CD14-positive monocyte (primary cell): ENCODE measurements around the gene ERCC2. TPM values are rescaled to one million over a fixed set of nuclear protein-coding genes. Genes with fewer than 3 reads are reported as not detected.
A peak's percentile ranks its signal among the peaks of the same experiment; 100 is the strongest.

Experiments
- DNase-seq, 3 donors: peaks; one replicate each; pipeline ENCODE4 v3.0.0-alpha.2; 2011 to 2022
- H2AFZ ChIP-seq: 2 replicates; pipeline ENCODE4 v1.6.0; 2012; ENCODE audit warnings: mild to moderate bottlenecking, low read depth, low read length, inconsistent platforms; ENCODE audit not compliant: insufficient read depth, poor library complexity, severe bottlenecking
- H3K27ac ChIP-seq, 2 donors: 1 replicate in 1 of 2; 2 replicates in 1 of 2; pipeline ENCODE4 v1.5.1; 2012 to 2013; ENCODE audit warnings: low read length in 2 of 2, control low read depth in 1 of 2, inconsistent platforms in 1 of 2, low read depth in 1 of 2, mild to moderate bottlenecking in 1 of 2
- H3K27me3 ChIP-seq, 2 donors: one replicate each; pipeline versions ENCODE4 v1.6.0 to v1.6.1; 2011 to 2013; ENCODE audit warnings: low read length in 2 of 2; ENCODE audit not compliant: control insufficient read depth in 2 of 2, insufficient read depth in 2 of 2
- H3K36me3 ChIP-seq, 2 donors: replicated peaks in 1 of 2; 1 replicate in 1 of 2; 2 replicates in 1 of 2; pipeline versions ENCODE4 v1.5.1 to v1.6.1; 2012 to 2013; ENCODE audit warnings: low read length in 2 of 2, control low read depth in 1 of 2, inconsistent platforms in 1 of 2, mild to moderate bottlenecking in 1 of 2; ENCODE audit not compliant: insufficient read depth in 2 of 2, control insufficient read depth in 1 of 2
- H3K4me1 ChIP-seq, 2 donors: 1 replicate in 1 of 2; 2 replicates in 1 of 2; pipeline versions ENCODE4 v1.5.1 to v1.6.1; 2012 to 2013; ENCODE audit warnings: low read length in 2 of 2, control low read depth in 1 of 2, inconsistent platforms in 1 of 2, mild to moderate bottlenecking in 1 of 2, moderate library complexity in 1 of 2; ENCODE audit not compliant: insufficient read depth in 2 of 2, control insufficient read depth in 1 of 2
- H3K4me2 ChIP-seq: replicated peaks from 2 replicates; pipeline ENCODE3; 2012; ENCODE audit warnings: low read length, moderate library complexity, mild to moderate bottlenecking; ENCODE audit not compliant: poor library complexity, severe bottlenecking; ENCODE audit errors: extremely low read depth
- H3K4me3 ChIP-seq, 3 experiments: fragments of 200-600 bp in 1 of 3; sonication (generic) in 1 of 3; replicated peaks in 1 of 3; 1 replicate in 2 of 3; 2 replicates in 1 of 3; pipeline ENCODE4 v1.5.1; 2011 to 2013; ENCODE audit warnings: low read length in 3 of 3, mild to moderate bottlenecking in 3 of 3, control low read depth in 2 of 3, low read depth in 2 of 3, inconsistent platforms in 1 of 3, moderate library complexity in 1 of 3
- H3K79me2 ChIP-seq: 2 replicates; pipeline ENCODE4 v1.6.0; 2012; ENCODE audit warnings: mild to moderate bottlenecking, control low read depth, inconsistent platforms, low read length, moderate library complexity; ENCODE audit not compliant: insufficient read depth
- H3K9ac ChIP-seq: 2 replicates; pipeline ENCODE4 v1.6.0; 2017; ENCODE audit warnings: low read length, mild to moderate bottlenecking; ENCODE audit not compliant: insufficient read depth, poor library complexity, severe bottlenecking
- H3K9me3 ChIP-seq, 2 donors: replicated peaks in 1 of 2; 1 replicate in 1 of 2; 2 replicates in 1 of 2; pipeline versions ENCODE4 v1.5.1 to v1.6.1; 2012 to 2013; ENCODE audit warnings: low read length in 2 of 2, control low read depth in 1 of 2; ENCODE audit not compliant: control insufficient read depth in 1 of 2, insufficient read depth in 1 of 2
- H4K20me1 ChIP-seq: 2 replicates; pipeline ENCODE4 v1.6.0; 2012; ENCODE audit warnings: mild to moderate bottlenecking, low read length, control low read depth, moderate library complexity; ENCODE audit not compliant: insufficient read depth
- H3K27ac Mint-ChIP-seq, 7 donors: one replicate each; pipeline ENCODE4 v1.8.0; 2020; ENCODE audit warnings: mild to moderate bottlenecking in 7 of 7, mixed read lengths in 7 of 7, moderate library complexity in 6 of 7, inconsistent platforms in 2 of 7
- H3K27me3 Mint-ChIP-seq, 3 donors: one replicate each; pipeline ENCODE4 v1.8.0; 2021 to 2022; ENCODE audit warnings: low read depth in 3 of 3, mild to moderate bottlenecking in 3 of 3, mixed read lengths in 3 of 3, moderate library complexity in 3 of 3, inconsistent platforms in 1 of 3
- H3K36me3 Mint-ChIP-seq, 2 donors: one replicate each; pipeline ENCODE4 v1.8.0; 2020; ENCODE audit warnings: mixed read lengths in 2 of 2, inconsistent platforms in 1 of 2, mild to moderate bottlenecking in 1 of 2
- H3K4me1 Mint-ChIP-seq: one replicate; pipeline ENCODE4 v1.8.0; 2020; ENCODE audit warnings: mild to moderate bottlenecking, mixed read lengths
- H3K4me3 Mint-ChIP-seq, 2 donors: one replicate each; pipeline ENCODE4 v1.8.0; 2020; ENCODE audit warnings: mild to moderate bottlenecking in 2 of 2, mixed read lengths in 2 of 2, moderate library complexity in 1 of 2
- H3K9me3 Mint-ChIP-seq, 7 donors: one replicate each; pipeline ENCODE4 v1.8.0; 2020 to 2022; ENCODE audit warnings: mixed read lengths in 7 of 7, mild to moderate bottlenecking in 6 of 7, moderate library complexity in 6 of 7, inconsistent platforms in 2 of 7
- WGBS: methylation state at CpG from one replicate; pipeline ENCODE4 v1.1.5; 2013; ENCODE audit warnings: missing lambda C conversion rate; ENCODE audit not compliant: insufficient coverage; 5-methylcytosine and 5-hydroxymethylcytosine counted together
- intact Hi-C, 2 donors: fragments of 100-400 bp; cut with micrococcal nuclease; formaldehyde crosslinking; loops; one replicate each; pipeline versions ENCODE4 v1.15.0 to v1.15.1; 2023
- polyA plus RNA-seq, 3 donors: library from polyadenylated mRNA; depleted of rRNA in 1 of 3; unstranded in 2 of 3; stranded (reverse) in 1 of 3; fragments of 300-500 nt in 2 of 3; fragments of >200 nt in 1 of 3; fragmentation: Illumina TruSeq in 2 of 3; gene quantifications; 1 replicate in 2 of 3; 2 replicates in 1 of 3; pipeline ENCODE4 v1.2.3, GENCODE V29; 2012 to 2021
- TF ChIP-seq, protein P1 (sequence below): fragments of 200-600 bp; IDR thresholded peaks from one replicate; pipeline ENCODE4 v1.8.0; 2022; ENCODE audit warnings: antibody characterized with exemption, mild to moderate bottlenecking

Gene ERCC2
- polyA plus RNA-seq, 3 donors: 4.0 to 20.0 (median 4.4) TPM

DNA sequence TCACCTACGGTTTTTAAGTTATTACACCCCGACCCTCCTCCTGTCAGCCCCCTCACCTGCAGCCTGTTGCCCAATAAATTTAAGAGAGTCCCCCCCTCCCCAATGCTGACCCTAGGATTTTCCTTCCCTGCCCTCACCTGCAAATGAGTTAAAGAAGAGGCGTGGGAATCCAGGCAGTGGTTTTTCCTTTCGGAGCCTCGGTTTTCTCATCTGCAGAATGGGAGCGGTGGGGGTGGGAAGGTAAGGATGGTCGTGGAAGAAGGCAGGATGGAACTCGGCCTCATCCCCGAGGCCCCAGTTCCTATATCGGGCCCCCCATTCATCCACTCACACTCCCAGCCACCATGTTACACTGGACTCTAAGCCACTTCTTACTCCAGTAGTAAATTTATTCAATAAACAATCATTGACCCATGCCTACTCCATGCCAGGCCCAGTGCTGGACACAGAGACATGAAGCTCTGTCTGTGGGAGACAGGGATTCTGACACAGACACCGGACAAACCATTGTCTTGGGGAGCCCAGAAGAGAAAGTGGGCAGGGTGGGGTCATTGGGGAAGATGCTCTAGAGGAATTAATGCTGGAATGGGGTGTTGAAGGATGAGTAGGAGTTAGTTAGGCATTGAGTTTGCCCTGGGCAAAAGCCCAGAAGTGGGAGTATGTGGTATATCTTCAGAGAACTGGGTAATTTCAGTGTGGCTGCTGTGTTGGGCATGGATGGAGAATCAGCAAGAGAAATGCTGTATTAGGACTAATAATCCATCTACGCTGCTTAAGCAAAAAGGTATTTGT, 66.9 kb downstream of the ERCC2 start:
- Mint-ChIP-seq H3K9me3 (peaks cover 2 to 11% (median 7%) of the 10 kb centered on the region in 7 donors), H3K27me3 (peaks cover 4 to 15% (median 7%) of the 10 kb centered on the region in 3 donors), H3K4me1 (peaks cover 5% of the 10 kb centered on the region), H3K36me3 (peaks cover 26 to 37% of the 10 kb centered on the region in 2 donors), H3K4me3 (no peak overlapping the region), H3K27ac (peak overlapping the region in 1 of 7 donors; percentile 35)
- H3K27ac ChIP-seq: no peak overlapping the region
- no peak overlapping the region for H3K4me3 ChIP-seq
- H3K4me2 ChIP-seq: no peak overlapping the region
- no peaks in the 10 kb centered on the region for H4K20me1 ChIP-seq
- peaks cover 0 to 27% of the 10 kb centered on the region in 2 donors for H3K36me3 ChIP-seq
- intact Hi-C loops: no loop called here
- TF ChIP-seq, protein P1, sequence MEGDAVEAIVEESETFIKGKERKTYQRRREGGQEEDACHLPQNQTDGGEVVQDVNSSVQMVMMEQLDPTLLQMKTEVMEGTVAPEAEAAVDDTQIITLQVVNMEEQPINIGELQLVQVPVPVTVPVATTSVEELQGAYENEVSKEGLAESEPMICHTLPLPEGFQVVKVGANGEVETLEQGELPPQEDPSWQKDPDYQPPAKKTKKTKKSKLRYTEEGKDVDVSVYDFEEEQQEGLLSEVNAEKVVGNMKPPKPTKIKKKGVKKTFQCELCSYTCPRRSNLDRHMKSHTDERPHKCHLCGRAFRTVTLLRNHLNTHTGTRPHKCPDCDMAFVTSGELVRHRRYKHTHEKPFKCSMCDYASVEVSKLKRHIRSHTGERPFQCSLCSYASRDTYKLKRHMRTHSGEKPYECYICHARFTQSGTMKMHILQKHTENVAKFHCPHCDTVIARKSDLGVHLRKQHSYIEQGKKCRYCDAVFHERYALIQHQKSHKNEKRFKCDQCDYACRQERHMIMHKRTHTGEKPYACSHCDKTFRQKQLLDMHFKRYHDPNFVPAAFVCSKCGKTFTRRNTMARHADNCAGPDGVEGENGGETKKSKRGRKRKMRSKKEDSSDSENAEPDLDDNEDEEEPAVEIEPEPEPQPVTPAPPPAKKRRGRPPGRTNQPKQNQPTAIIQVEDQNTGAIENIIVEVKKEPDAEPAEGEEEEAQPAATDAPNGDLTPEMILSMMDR: no peak
- H3K4me1 ChIP-seq: no peaks in the 10 kb centered on the region
- 96% methylated on average over 4 of the region's 12 CpGs for WGBS
- peaks cover 0 to 4% of the 10 kb centered on the region in 2 donors for H3K9me3 ChIP-seq
- no peak overlapping the region for H2AFZ ChIP-seq
- no peaks in the 10 kb centered on the region for H3K79me2 ChIP-seq
- no peaks in the 10 kb centered on the region for H3K27me3 ChIP-seq
- H3K9ac ChIP-seq: no peak overlapping the region
- DNase-seq: no peak

DNA sequence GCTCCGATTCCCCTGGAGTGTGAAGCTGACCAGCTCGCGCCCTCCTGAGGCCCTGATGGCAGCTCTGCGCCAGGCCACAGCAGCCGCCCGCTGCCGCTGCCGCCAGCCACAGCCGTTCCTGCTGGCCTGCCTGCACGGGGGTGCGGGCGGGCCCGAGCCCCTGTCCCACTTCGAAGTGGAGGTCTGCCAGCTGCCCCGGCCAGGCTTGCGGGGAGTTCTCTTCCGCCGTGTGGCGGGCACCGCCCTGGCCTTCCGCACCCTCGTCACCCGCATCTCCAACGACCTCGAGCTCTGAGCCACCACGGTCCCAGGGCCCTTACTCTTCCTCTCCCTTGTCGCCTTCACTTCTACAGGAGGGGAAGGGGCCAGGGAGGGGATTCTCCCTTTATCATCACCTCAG, 68.0 kb downstream of the ERCC2 start:
- no peak overlapping the region for H3K4me3 ChIP-seq
- H3K79me2 ChIP-seq: no peaks in the 10 kb centered on the region
- H3K4me2 ChIP-seq: no peak overlapping the region
- H3K4me3 Mint-ChIP-seq: no peak overlapping the region
- H3K27ac Mint-ChIP-seq: no peak overlapping the region
- H3K27me3 ChIP-seq: no peaks in the 10 kb centered on the region
- H3K4me1 Mint-ChIP-seq: peaks cover 3% of the 10 kb centered on the region
- no peaks in the 10 kb centered on the region for H3K4me1 ChIP-seq
- H3K9me3 Mint-ChIP-seq: peaks cover 0 to 9% (median 7%) of the 10 kb centered on the region in 7 donors
- no peak for DNase-seq
- peaks cover 0 to 4% of the 10 kb centered on the region in 2 donors for H3K9me3 ChIP-seq
- no peak overlapping the region for H2AFZ ChIP-seq
- no peaks in the 10 kb centered on the region for H4K20me1 ChIP-seq
- no peak overlapping the region for H3K9ac ChIP-seq
- H3K27ac ChIP-seq: no peak overlapping the region
- H3K36me3 Mint-ChIP-seq: peaks cover 31 to 44% of the 10 kb centered on the region in 2 donors
- peaks cover 4 to 13% (median 6%) of the 10 kb centered on the region in 3 donors for H3K27me3 Mint-ChIP-seq
- intact Hi-C loops: no loop called here
- 95% methylated on average over 13 of the region's 27 CpGs for WGBS
- TF ChIP-seq, protein P1: no peak
- H3K36me3 ChIP-seq: peaks cover 0 to 34% of the 10 kb centered on the region in 2 donors

Other genes starting within 250 kb of the ERCC2 start
- gene NKPD1, start 209.6 kb downstream of the ERCC2 start, polyA plus RNA-seq: under 1 TPM in 1 of 3 donors, not detected in 2; 0.11 TPM
- 10 to 100 TPM; 49.7 to 82.7 (median 63.4) TPM for gene TRAPPC6A, start 192.3 kb downstream of the ERCC2 start, polyA plus RNA-seq
- gene BLOC1S3, start 191.8 kb downstream of the ERCC2 start, polyA plus RNA-seq: 1 to 10 TPM; 2.9 to 6.7 (median 4.7) TPM
- gene EXOC3L2, start 125.2 kb downstream of the ERCC2 start, polyA plus RNA-seq: not detected
- 10 to 100 TPM in 1 of 3 donors, under 1 TPM in 2; 0.59 to 18.4 (median 0.69) TPM for gene MARK4, start 119.3 kb downstream of the ERCC2 start, polyA plus RNA-seq
- under 1 TPM; 0.17 to 0.50 (median 0.24) TPM for gene CKM, start 47.7 kb downstream of the ERCC2 start, polyA plus RNA-seq
- not detected for gene KLC3, start 29.8 kb downstream of the ERCC2 start, polyA plus RNA-seq
- 1 to 10 TPM in 1 of 3 donors, under 1 TPM in 2; 0.18 to 1.8 (median 0.45) TPM for gene PPP1R13L, start 34.5 kb upstream of the ERCC2 start, polyA plus RNA-seq
- 1 to 10 TPM in 2 of 3 donors, under 1 TPM in 1; 0.81 to 1.5 (median 1.1) TPM for gene POLR1G, start 36.1 kb upstream of the ERCC2 start, polyA plus RNA-seq
- 10 to 100 TPM; 62.2 to 78.2 (median 74.6) TPM for gene ERCC1, start 53.3 kb upstream of the ERCC2 start, polyA plus RNA-seq
- 100 to 1,000 TPM in 1 of 3 donors, 10 to 100 TPM in 2; 27.3 to 840 (median 28.2) TPM for gene FOSB, start 97.4 kb upstream of the ERCC2 start, polyA plus RNA-seq
- gene RTN2, start 126.5 kb upstream of the ERCC2 start, polyA plus RNA-seq: 1 to 10 TPM; 1.5 to 2.7 (median 2.3) TPM
- 1 to 10 TPM; 1.3 to 4.3 (median 2.7) TPM for gene PPM1N, start 127.9 kb upstream of the ERCC2 start, polyA plus RNA-seq
- 100 to 1,000 TPM; 132 to 154 (median 144) TPM for gene VASP, start 136.9 kb upstream of the ERCC2 start, polyA plus RNA-seq
- 1 to 10 TPM; 4.4 to 6.9 (median 5.6) TPM for gene OPA3, start 214.2 kb upstream of the ERCC2 start, polyA plus RNA-seq
- gene GPR4, start 231.6 kb upstream of the ERCC2 start, polyA plus RNA-seq: not detected